Neuronal stem cell (in vitro differentiated cells): ENCODE data around the gene RAB11FIP4.
A peak's percentile ranks its signal among the peaks of the same experiment; 100 is the strongest.

Experiments used
- DNase-seq: peaks from one replicate; pipeline ENCODE4 v3.0.0-alpha.2; 2013; ENCODE audit warnings: low spot score
- H2AFZ ChIP-seq: one replicate; pipeline ENCODE4 v1.6.1; 2013; ENCODE audit warnings: mild to moderate bottlenecking, low read length, inconsistent platforms
- H2AK5ac ChIP-seq: 2 replicates; pipeline ENCODE4 v1.6.1; 2013; ENCODE audit warnings: low read depth, mild to moderate bottlenecking, inconsistent platforms, low read length, moderate library complexity, mixed read lengths
- H2BK120ac ChIP-seq: 2 replicates; pipeline ENCODE4 v1.6.1; 2013; ENCODE audit warnings: low read depth, mild to moderate bottlenecking, inconsistent platforms, low read length, moderate library complexity, mixed read lengths
- H2BK12ac ChIP-seq: one replicate; pipeline ENCODE4 v1.6.1; 2013; ENCODE audit warnings: low read length, inconsistent platforms
- H2BK15ac ChIP-seq: 2 replicates; pipeline ENCODE4 v1.6.1; 2013; ENCODE audit warnings: mild to moderate bottlenecking, low read length, inconsistent platforms, mixed read lengths
- H2BK5ac ChIP-seq: one replicate; pipeline ENCODE4 v1.6.1; 2013; ENCODE audit warnings: inconsistent platforms, mild to moderate bottlenecking, low read length, moderate library complexity
- H3K14ac ChIP-seq: one replicate; pipeline ENCODE4 v1.6.1; 2013; ENCODE audit warnings: low read length, inconsistent platforms
- H3K18ac ChIP-seq: 2 replicates; pipeline ENCODE4 v1.6.1; 2013; ENCODE audit warnings: low read length, inconsistent platforms
- H3K23ac ChIP-seq: 2 replicates; pipeline ENCODE4 v1.6.1; 2013; ENCODE audit warnings: low read depth, mild to moderate bottlenecking, mixed read lengths, low read length, inconsistent platforms; ENCODE audit not compliant: poor library complexity
- H3K27ac ChIP-seq: replicated peaks from 3 replicates; pipeline ENCODE4 v1.5.1; 2013; ENCODE audit warnings: low read length, inconsistent platforms
- H3K27me3 ChIP-seq, 3 experiments: 2 replicates each; pipeline ENCODE4 v1.6.1; 2013; ENCODE audit warnings: low read length in 3 of 3, mild to moderate bottlenecking in 2 of 3, inconsistent platforms in 1 of 3, low read depth in 1 of 3, mixed read lengths in 1 of 3, moderate library complexity in 1 of 3; ENCODE audit not compliant: control insufficient read depth in 3 of 3, insufficient read depth in 3 of 3
- H3K36me3 ChIP-seq, 2 donors: replicated peaks in 1 of 2; 2 replicates each; pipeline ENCODE4 v1.6.1; 2013; ENCODE audit warnings: low read length in 2 of 2; ENCODE audit not compliant: control insufficient read depth in 2 of 2, insufficient read depth in 2 of 2
- H3K4ac ChIP-seq: 2 replicates; pipeline ENCODE4 v1.6.1; 2013; ENCODE audit warnings: inconsistent platforms, mild to moderate bottlenecking, low read length, moderate library complexity
- H3K4me1 ChIP-seq, 2 donors: 1 replicate in 1 of 2; 2 replicates in 1 of 2; pipeline ENCODE4 v1.6.1; 2013; ENCODE audit warnings: low read length in 2 of 2, low read depth in 1 of 2; ENCODE audit not compliant: control insufficient read depth in 2 of 2, insufficient read depth in 1 of 2
- H3K4me2 ChIP-seq: one replicate; pipeline ENCODE4 v1.6.1; 2013; ENCODE audit warnings: mild to moderate bottlenecking, low read length, inconsistent platforms; ENCODE audit not compliant: insufficient read depth, poor library complexity, severe bottlenecking
- H3K4me3 ChIP-seq, 2 donors: 2 replicates each; pipeline ENCODE4 v1.5.1; 2013; ENCODE audit warnings: low read length in 2 of 2, mild to moderate bottlenecking in 2 of 2, inconsistent platforms in 1 of 2, moderate library complexity in 1 of 2
- H3K79me1 ChIP-seq: one replicate; pipeline ENCODE4 v1.6.1; 2013; ENCODE audit warnings: low read depth, mild to moderate bottlenecking, inconsistent platforms, low read length, moderate library complexity
- H3K9ac ChIP-seq: one replicate; pipeline ENCODE4 v1.6.1; 2013; ENCODE audit warnings: mild to moderate bottlenecking, low read depth, low read length, inconsistent platforms; ENCODE audit not compliant: poor library complexity
- H3K9me3 ChIP-seq, 2 donors: replicated peaks in 1 of 2; 2 replicates each; pipeline versions ENCODE3 to v1.6.1; 2013; ENCODE audit warnings: low read length in 2 of 2, mild to moderate bottlenecking in 2 of 2, inconsistent platforms in 1 of 2, low read depth in 1 of 2, mixed read lengths in 1 of 2, moderate library complexity in 1 of 2; ENCODE audit not compliant: control insufficient read depth in 2 of 2, insufficient read depth in 1 of 2
- H4K8ac ChIP-seq: one replicate; pipeline ENCODE4 v1.6.1; 2013; ENCODE audit warnings: low read depth, mild to moderate bottlenecking, inconsistent platforms, low read length, moderate library complexity
- H4K91ac ChIP-seq: one replicate; pipeline ENCODE4 v1.6.1; 2013; ENCODE audit warnings: low read length, low read depth, mild to moderate bottlenecking, inconsistent platforms; ENCODE audit not compliant: poor library complexity
- WGBS, 2 donors: extraction: QIAGEN DNeasy Blood & Tissue Kit; methylation state at CpG; one replicate each; pipeline ENCODE4 v1.1.7; 2013; ENCODE audit warnings: missing lambda C conversion rate in 2 of 2, mixed read lengths in 1 of 2; ENCODE audit not compliant: insufficient read length in 2 of 2, insufficient replicate concordance in 1 of 2; ENCODE audit errors: extremely low coverage in 2 of 2; 5-methylcytosine and 5-hydroxymethylcytosine counted together

Gene RAB11FIP4

GRCh38 chr17:31523862-31524730 lies 132.6 kb downstream of the RAB11FIP4 start:
- Histone ChIP-seq H3K27ac (no peak overlapping the region), H3K4me3 (peak overlapping the region in 1 of 2 donors; percentile 20), H2BK12ac (no peak overlapping the region), H4K8ac (no peak overlapping the region), H3K23ac (peak overlapping the region; percentile 11), H3K4me1 (no peaks in the 10 kb centered on the region), H3K27me3 (no peaks in the 10 kb centered on the region), H4K91ac (no peak overlapping the region), H3K18ac (no peak overlapping the region), H2BK5ac (no peak overlapping the region), H3K36me3 (peaks cover 0 to 20% of the 10 kb centered on the region in 2 donors), H2BK120ac (no peak overlapping the region), H2AK5ac (peak overlapping the region; percentile 70), H3K14ac (no peak overlapping the region), H3K79me1 (no peaks in the 10 kb centered on the region), H3K9me3 (peaks cover 0 to 15% of the 10 kb centered on the region in 2 donors), H3K9ac (no peak overlapping the region), H3K4me2 (no peak overlapping the region), H3K4ac (no peak overlapping the region), H2AFZ (no peak overlapping the region), H2BK15ac (no peak overlapping the region)
- WGBS, 2 donors, result no CpG with 5 or more reads among the region's 14 CpGs
- no peak for DNase-seq

GRCh38 chr17:31524926-31525800 lies 133.7 kb downstream of the RAB11FIP4 start:
- peak overlapping the region; percentile 65 for H3K23ac ChIP-seq
- H3K4me3 ChIP-seq, result no peak overlapping the region
- peak overlapping the region; percentile 54 for H2BK120ac ChIP-seq
- H3K9me3 ChIP-seq, result peaks cover 0 to 15% of the 10 kb centered on the region in 2 donors
- no peaks in the 10 kb centered on the region for H3K4me1 ChIP-seq
- no peak overlapping the region for H2BK15ac ChIP-seq
- no peaks in the 10 kb centered on the region for H3K79me1 ChIP-seq
- H3K27ac ChIP-seq, result no peak overlapping the region
- H4K8ac ChIP-seq, result no peak overlapping the region
- no peaks in the 10 kb centered on the region for H3K27me3 ChIP-seq
- peak; percentile 71 for DNase-seq
- H2BK12ac ChIP-seq, result no peak overlapping the region
- peak overlapping the region; percentile 13 for H3K18ac ChIP-seq
- H3K4me2 ChIP-seq, result no peak overlapping the region
- H3K36me3 ChIP-seq, result peaks cover 0 to 20% of the 10 kb centered on the region in 2 donors
- H2AK5ac ChIP-seq, result peak overlapping the region; percentile 70
- H4K91ac ChIP-seq, result no peak overlapping the region
- H2AFZ ChIP-seq, result no peak overlapping the region
- no peak overlapping the region for H3K4ac ChIP-seq
- H3K14ac ChIP-seq, result peak overlapping the region; percentile 6
- H3K9ac ChIP-seq, result peak overlapping the region; percentile 9
- no CpG with 5 or more reads among the region's 31 CpGs for WGBS, 2 donors
- H2BK5ac ChIP-seq, result peak overlapping the region; percentile 42

GRCh38 chr17:31525801-31526549 lies 134.5 kb downstream of the RAB11FIP4 start:
- Histone ChIP-seq H3K4ac (no peak overlapping the region), H2BK12ac (no peak overlapping the region), H2BK5ac (peak overlapping the region; percentile 42), H3K9ac (peak overlapping the region; percentile 9), H2AFZ (no peak overlapping the region), H2AK5ac (peak overlapping the region; percentile 14), H3K4me3 (no peak overlapping the region), H3K79me1 (no peaks in the 10 kb centered on the region), H3K18ac (no peak overlapping the region), H3K23ac (peak overlapping the region; percentile 34), H3K36me3 (peaks cover 0 to 20% of the 10 kb centered on the region in 2 donors), H4K91ac (no peak overlapping the region), H2BK120ac (peak overlapping the region; percentile 49), H3K27ac (no peak overlapping the region), H3K9me3 (peaks cover 0 to 15% of the 10 kb centered on the region in 2 donors), H3K4me1 (no peaks in the 10 kb centered on the region), H2BK15ac (no peak overlapping the region), H3K4me2 (no peak overlapping the region), H3K14ac (no peak overlapping the region), H3K27me3 (no peaks in the 10 kb centered on the region), H4K8ac (no peak overlapping the region)
- WGBS, 2 donors, result no CpG with 5 or more reads among the region's 21 CpGs
- DNase-seq, result no peak
